IPS-11a (cell line): ENCODE data around the gene ANXA6.

Experiments used
- H3K4me3 ChIP-seq: one replicate; pipeline ENCODE4 v1.5.1; 2013; ENCODE audit warnings: low read depth, low read length, control low read depth

ANXA6 gene

GRCh38 chr5:151154931-151155774 lies 2.4 kb downstream of the ANXA6 start:
- H3K4me3 ChIP-seq: no peak overlapping the region

- no peak overlapping the region for H3K4me3 ChIP-seq
Observed at GRCh38 chr5:151153766-151154272, 3.8 kb downstream of the ANXA6 start.

GRCh38 chr5:151153300-151153699 lies 4.3 kb downstream of the ANXA6 start:
- no peak overlapping the region for H3K4me3 ChIP-seq

DNA sequence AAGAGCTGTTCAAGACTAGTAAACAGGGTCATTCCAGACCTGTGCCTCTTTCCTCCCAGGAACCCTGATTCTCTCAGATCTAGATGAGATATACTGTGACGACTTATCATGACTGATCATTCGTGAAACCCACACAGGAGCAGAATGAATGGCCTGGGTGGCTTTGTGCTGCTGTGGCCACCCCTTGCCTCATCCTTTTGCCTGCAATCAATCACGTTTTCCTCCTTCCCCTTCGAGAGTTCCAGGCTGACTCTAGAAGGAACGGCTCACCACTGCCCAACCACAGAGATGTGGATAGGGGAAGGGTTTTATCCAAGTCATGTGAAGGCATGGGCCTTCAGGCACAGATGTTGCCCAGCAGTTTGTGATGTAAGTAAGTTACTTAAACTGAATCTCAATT lies 5.8 kb downstream of the ANXA6 start:
- no peak overlapping the region for H3K4me3 ChIP-seq

- H3K4me3 ChIP-seq: no peak overlapping the region
Observed at GRCh38 chr5:151151263-151151660, 6.3 kb downstream of the ANXA6 start.

- no peak overlapping the region for H3K4me3 ChIP-seq
Observed at GRCh38 chr5:151150471-151151262, 6.9 kb downstream of the ANXA6 start.

- no peak overlapping the region for H3K4me3 ChIP-seq
Observed at GRCh38 chr5:151148583-151148982, 9.0 kb downstream of the ANXA6 start.

DNA sequence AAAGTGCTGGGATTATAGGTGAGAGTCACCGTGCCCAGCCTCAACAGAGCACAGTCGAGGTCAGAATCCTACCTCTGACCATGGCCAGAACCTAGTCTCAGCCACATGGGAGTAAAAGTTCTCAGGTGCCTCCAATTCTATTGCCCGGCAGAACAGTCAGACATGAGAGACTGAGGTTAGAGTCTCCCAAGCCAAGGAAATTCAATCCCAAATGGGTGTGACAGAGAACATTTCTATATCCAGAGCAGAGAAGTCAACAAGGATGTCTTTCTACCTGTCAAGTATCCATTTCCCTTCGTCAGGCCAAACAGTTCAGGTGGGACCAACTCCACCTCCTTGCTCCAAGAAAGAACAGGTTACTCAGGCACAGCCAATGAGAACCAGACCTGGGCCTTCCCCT lies 10.5 kb downstream of the ANXA6 start:
- H3K4me3 ChIP-seq: no peak overlapping the region

DNA sequence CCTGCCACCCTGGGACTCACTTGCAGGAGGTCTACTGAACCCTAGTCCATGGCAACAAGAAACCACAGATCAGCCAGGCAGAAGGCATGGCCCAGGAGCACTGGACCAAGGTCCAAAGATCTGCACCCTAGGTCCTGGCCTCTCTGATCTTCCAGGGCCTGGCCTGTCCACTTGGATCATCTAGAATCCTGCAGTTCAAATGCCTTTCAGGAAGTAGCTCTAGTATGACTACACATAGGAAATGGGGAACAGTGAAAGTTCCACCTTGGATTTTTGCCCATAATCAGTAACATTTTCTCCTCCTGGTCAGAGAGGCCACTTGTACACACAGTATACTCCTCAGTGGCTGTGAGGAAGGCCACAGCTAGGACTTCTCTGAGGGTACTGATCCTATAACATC lies 11.5 kb downstream of the ANXA6 start:
- H3K4me3 ChIP-seq: no peak overlapping the region

DNA sequence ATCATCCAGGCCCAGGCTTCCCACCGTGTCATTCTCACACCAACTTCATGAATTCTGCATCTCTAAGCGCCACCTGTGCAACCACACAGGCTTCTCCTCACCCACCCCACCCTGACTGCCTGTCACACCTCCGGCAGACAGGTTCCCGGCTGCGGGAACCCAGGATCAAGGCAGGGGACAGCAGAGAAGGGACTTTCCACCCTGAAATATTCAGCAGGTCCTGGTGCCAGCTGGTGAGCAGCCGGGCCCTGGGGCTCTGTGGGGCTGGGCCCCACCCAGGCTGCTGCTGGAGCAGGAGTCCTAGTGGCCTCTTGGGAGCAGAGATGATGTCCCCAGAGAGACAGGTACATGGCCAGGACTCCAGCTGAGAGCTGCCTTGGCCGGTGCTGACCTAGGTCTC lies 12.7 kb downstream of the ANXA6 start:
- H3K4me3 ChIP-seq: no peak overlapping the region

GRCh38 chr5:151144275-151144674 lies 13.3 kb downstream of the ANXA6 start:
- H3K4me3 ChIP-seq: no peak overlapping the region

GRCh38 chr5:151143645-151144044 lies 13.9 kb downstream of the ANXA6 start:
- no peak overlapping the region for H3K4me3 ChIP-seq

DNA sequence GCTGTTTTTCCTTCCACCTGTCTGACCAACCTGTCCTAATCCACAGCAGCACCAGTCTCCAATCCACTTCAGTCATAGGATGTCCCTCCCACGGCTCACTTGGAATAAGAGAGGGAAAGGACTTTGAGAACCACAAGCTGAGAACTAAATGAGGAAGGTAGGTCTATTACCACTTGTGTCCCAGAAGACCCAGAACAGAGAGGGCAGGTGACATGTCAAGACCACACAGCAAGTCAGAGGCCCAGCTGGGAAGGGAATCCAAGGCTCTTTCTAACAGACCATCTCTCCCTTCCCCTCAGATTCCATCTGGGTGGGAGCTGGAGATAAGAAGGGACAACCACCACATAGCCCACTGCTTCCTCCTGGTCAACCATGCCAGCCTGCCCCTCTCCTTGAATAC lies 14.6 kb downstream of the ANXA6 start:
- no peak overlapping the region for H3K4me3 ChIP-seq

- H3K4me3 ChIP-seq: no peak overlapping the region
Observed at GRCh38 chr5:151141535-151141934, 16.0 kb downstream of the ANXA6 start.

GRCh38 chr5:151140686-151141459 lies 16.7 kb downstream of the ANXA6 start:
- H3K4me3 ChIP-seq: no peak overlapping the region

DNA sequence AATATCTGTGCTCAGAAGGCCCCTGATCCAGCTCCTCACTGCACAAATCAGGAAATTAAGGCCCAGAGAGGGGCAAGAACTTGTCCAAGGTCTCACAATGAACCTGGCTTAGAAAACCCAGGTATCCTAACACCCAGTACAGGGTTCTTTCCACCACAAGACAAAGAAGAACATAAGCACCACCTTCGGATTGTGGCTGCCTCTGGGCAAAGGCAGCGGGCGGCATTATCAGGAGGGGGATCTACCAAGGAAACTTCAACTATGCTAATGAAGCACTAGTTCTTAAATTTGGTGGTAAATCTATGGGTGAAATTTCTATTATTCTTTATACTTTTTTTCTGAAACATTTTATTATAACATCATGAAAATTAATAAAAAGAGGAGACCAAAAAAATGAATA lies 17.9 kb downstream of the ANXA6 start:
- H3K4me3 ChIP-seq: no peak overlapping the region

GRCh38 chr5:151139015-151139414 lies 18.6 kb downstream of the ANXA6 start:
- H3K4me3 ChIP-seq: no peak overlapping the region

- H3K4me3 ChIP-seq: no peak overlapping the region
Observed at GRCh38 chr5:151138114-151138513, 19.5 kb downstream of the ANXA6 start.

DNA sequence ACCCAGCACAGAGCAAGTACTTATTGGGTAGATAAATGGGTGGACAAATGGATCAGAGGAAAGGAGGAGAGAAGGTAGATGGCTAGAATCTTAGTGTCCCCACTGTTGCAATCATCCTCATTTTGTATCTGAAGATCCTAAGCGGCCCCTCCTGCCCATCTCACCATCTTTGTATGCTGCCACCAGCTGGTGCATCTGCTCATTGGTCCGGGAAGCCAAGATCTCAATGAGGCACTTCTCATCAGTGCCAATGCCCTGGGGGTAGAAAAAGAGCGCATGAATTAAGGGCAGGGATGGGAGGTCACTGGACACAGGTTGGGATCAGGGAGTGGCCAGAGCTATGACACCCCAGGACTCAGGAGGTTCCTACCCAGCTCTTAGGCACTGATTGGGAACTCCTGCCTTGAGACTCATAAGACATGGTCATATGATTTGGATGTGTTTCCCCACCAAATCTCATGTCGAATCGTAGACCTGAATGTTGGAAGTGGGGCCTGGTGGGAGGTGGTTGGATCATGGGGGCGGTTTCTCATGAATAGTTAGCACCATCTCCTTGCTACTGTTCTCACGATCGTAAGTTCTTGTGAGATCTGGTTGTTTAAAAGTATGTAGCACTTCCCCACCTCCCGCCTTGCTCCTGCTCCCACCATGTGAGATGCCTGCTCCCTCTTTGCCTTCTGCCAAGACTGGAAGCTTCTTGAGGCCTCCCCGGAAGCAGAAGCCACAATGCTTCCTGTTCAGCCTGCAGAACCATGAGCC lies 20.3 kb downstream of the ANXA6 start:
- H3K4me3 ChIP-seq: no peak overlapping the region

GRCh38 chr5:151134228-151134627 lies 23.4 kb downstream of the ANXA6 start:
- no peak overlapping the region for H3K4me3 ChIP-seq

DNA sequence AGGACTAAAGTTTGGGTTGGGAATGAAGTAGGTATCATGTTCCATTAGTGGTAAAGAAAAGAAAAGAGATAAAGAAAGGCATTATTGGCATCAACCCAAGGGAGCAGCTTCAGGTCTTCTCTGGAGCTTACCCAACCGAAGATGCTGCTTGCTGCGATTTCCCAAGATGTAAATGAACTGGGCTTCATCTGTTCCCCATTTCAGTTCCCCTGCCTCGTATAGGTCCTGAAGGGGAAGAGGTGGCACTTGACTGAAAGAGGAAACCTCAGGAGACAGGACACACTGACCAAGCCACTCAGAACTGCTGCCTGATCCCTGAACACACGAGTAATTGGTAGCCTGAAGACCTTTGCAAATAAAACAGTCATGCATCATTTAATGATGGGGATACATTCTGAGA lies 24.6 kb downstream of the ANXA6 start:
- no peak overlapping the region for H3K4me3 ChIP-seq
